ENCODE measurements around the gene APEX1. TPM values are rescaled to one million over a fixed set of nuclear protein-coding genes. Genes with fewer than 3 reads are reported as not detected.

Gene APEX1
- total RNA-seq, 1 donor from 2014 or later: 21.5 TPM

GRCh38 chr14:20461225-20462141, 6.5 kb downstream of the APEX1 start, which contains the start of gene PIP4P1:
Gene PIP4P1 (minus strand): TSS chr14:20461434. CDS start chr14:20461325, 109 bp downstream.
- peak; percentile 100 for DNase-seq (ENCODE audit: low spot score in 2 of 2)
- intact Hi-C loops (cut with DNase I): loop anchor here (1.0 to 5.0 kb wide), 3 partner anchors 8 to 631 kb away; partner anchors contain the start of genes PNP and RNASE4
- no peak for TF ChIP-seq CTCF (IDR thresholded peaks at IDR 0.05)
- no peaks in the 10 kb centered on the region for H3K9me3 ChIP-seq
- H3K4me1 ChIP-seq: peaks cover 7 to 14% of the 10 kb centered on the region in 2 donors
- peaks cover 29 to 36% of the 10 kb centered on the region in 2 donors for H3K36me3 ChIP-seq
- peak within 1 kb of the TSS; percentile 91 to 92 for H3K27ac ChIP-seq
- peak within 1 kb of the TSS; percentile 89 to 98 for H3K4me3 ChIP-seq
- no peaks in the 10 kb centered on the region for H3K27me3 ChIP-seq

GRCh38 chr14:20468764-20469241, 13.8 kb downstream of the APEX1 start:
- peak in 1 of 2 donors; percentile 66 for DNase-seq (ENCODE audit: low spot score in 2 of 2)
- Histone ChIP-seq H3K4me3 (peak overlapping the region; percentile 90 to 91), H3K27me3 (no peaks in the 10 kb centered on the region), H3K36me3 (peaks cover 10 to 15% of the 10 kb centered on the region in 2 donors), H3K9me3 (no peaks in the 10 kb centered on the region), H3K4me1 (peaks cover 0 to 12% of the 10 kb centered on the region in 2 donors), H3K27ac (peak overlapping the region; percentile 94 to 96)
- TF ChIP-seq CTCF (IDR thresholded peaks at IDR 0.05): no peak
- intact Hi-C loops (cut with DNase I): loop anchor here (1.0 to 2.0 kb wide), 3 partner anchors 8 to 126 kb away; partner anchors contain the start of genes APEX1, OSGEP, PARP2 and PIP4P1

DNA sequence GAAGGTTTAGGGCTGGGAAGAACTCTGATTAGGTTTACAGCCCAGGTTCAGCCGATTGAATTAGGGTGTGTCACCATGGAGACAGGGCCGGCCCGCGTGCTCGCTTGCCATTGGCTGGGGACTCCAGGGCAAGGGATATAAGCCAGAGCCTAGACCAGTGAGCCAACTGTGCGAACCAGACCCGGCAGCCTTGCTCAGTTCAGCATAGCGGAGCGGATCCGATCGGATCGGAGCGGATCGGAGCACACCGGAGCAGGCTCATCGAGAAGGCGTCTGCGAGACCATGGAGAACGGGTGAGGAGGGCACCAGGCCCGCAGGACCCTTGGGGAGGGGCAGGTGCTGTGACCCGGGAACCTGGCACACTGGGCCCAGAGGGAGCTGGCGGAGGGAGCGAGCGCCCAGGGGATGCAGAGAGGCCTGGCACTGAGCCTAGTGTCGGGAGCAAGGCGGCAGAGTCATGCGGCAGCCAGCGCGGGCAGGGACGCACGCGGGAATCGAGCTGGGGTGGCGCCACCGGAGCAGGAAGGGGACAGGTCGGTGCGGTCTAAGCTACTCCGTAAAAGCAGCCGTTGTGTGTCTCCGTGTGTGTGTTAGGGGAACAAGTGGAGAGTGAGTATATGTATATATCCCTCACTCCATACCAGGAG, 14.3 kb downstream of the APEX1 start, which contains the start of gene PNP:
TSS of gene PNP (plus strand) at position 165 of the 648 bp plus-strand sequence. CDS start at position 284, 119 bp downstream.
- H3K4me1 ChIP-seq: peaks cover 0 to 12% of the 10 kb centered on the region in 2 donors
- no peaks in the 10 kb centered on the region for H3K9me3 ChIP-seq
- peak within 1 kb of the TSS; percentile 90 to 91 for H3K4me3 ChIP-seq
- H3K27ac ChIP-seq: peak within 1 kb of the TSS; percentile 94 to 96
- intact Hi-C loops (cut with DNase I): loop anchor here (1.0 to 2.0 kb wide), 3 partner anchors 8 to 126 kb away; partner anchors contain the start of genes APEX1, OSGEP, PARP2 and PIP4P1
- no peak for TF ChIP-seq CTCF (IDR thresholded peaks at IDR 0.05)
- peaks cover 15% of the 10 kb centered on the region in 2 donors for H3K36me3 ChIP-seq
- DNase-seq (ENCODE audit: low spot score in 2 of 2): peak; percentile 77 to 96
- H3K27me3 ChIP-seq: no peaks in the 10 kb centered on the region

GRCh38 chr14:20469890-20470602, 15.0 kb downstream of the APEX1 start:
- no peaks in the 10 kb centered on the region for H3K9me3 ChIP-seq
- peak overlapping the region; percentile 90 to 91 for H3K4me3 ChIP-seq
- no peak for TF ChIP-seq CTCF (IDR thresholded peaks at IDR 0.05)
- peak overlapping the region; percentile 94 to 96 for H3K27ac ChIP-seq
- intact Hi-C loops (cut with DNase I): loop anchor here (1.0 to 2.0 kb wide), 3 partner anchors 9 to 127 kb away; partner anchors contain the start of genes APEX1, OSGEP, PARP2 and PIP4P1
- DNase-seq (ENCODE audit: low spot score in 2 of 2): peak; percentile 33 to 85
- peaks cover 22% of the 10 kb centered on the region in 2 donors for H3K36me3 ChIP-seq
- no peaks in the 10 kb centered on the region for H3K27me3 ChIP-seq
- H3K4me1 ChIP-seq: peaks cover 0 to 12% of the 10 kb centered on the region in 2 donors

DNA sequence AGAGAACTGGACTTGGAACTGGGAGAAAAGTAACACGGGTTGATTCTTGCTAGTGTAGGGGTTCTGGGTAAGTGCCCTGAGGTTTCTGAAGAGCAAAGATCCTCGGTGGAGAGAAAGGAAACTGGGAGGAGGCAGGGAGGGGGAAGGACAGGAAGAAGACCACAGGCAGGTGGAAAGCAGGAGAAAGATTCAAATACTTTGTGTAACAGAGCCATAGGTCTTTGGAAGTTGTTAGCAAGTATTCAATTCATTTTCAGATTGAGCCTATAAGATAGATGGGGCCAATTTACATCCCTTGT, 15.5 kb downstream of the APEX1 start:
- DNase-seq (ENCODE audit: low spot score in 2 of 2): no peak
- peaks cover 27% of the 10 kb centered on the region in 2 donors for H3K36me3 ChIP-seq
- peak overlapping the region; percentile 94 to 96 for H3K27ac ChIP-seq
- intact Hi-C loops (cut with DNase I): no loop called here
- H3K9me3 ChIP-seq: no peaks in the 10 kb centered on the region
- TF ChIP-seq CTCF (IDR thresholded peaks at IDR 0.05): no peak
- peaks cover 0 to 12% of the 10 kb centered on the region in 2 donors for H3K4me1 ChIP-seq
- H3K27me3 ChIP-seq: no peaks in the 10 kb centered on the region
- H3K4me3 ChIP-seq: peak overlapping the region; percentile 90 to 91
